ENCODE measurements around the gene RGS21.

- TF ChIP-seq CTCF (IDR thresholded peaks at IDR 0.05) = no peak
- no peak for TF ChIP-seq EZH2 (IDR thresholded peaks at IDR 0.05; ENCODE audit: borderline replicate concordance, insufficient read depth, low read depth, low read length, poor library complexity, severe bottlenecking)
Observed at GRCh38 chr1:192316942-192317450, at the start of gene RGS21.
